GM21360 (cell line): ENCODE data around the gene ADGRF1.
"Not testable (repeated sequence)": the region's sequence is repeated elsewhere in the genome, so short reads cannot be mapped to it uniquely, and the experiment has no call there.

ENCODE experiments used
- ATAC-seq: cut with Tn5 transposase; IDR thresholded peaks from one replicate; pipeline ENCODE4 v1.9.1; 2021; ENCODE audit warnings: mild to moderate bottlenecking, moderate library complexity; ENCODE audit not compliant: unreplicated experiment

ADGRF1 gene

GRCh38 chr6:47023573-47023972 is 18.6 kb downstream of the ADGRF1 start:
- no peak for ATAC-seq

GRCh38 chr6:47022191-47022590 is 19.9 kb downstream of the ADGRF1 start:
- no peak for ATAC-seq

GRCh38 chr6:47019941-47020340 is 22.2 kb downstream of the ADGRF1 start:
- ATAC-seq, result no peak

GRCh38 chr6:47016909-47017308 is 25.2 kb downstream of the ADGRF1 start:
- ATAC-seq, result no peak

- ATAC-seq, result no peak
These were observed 25.9 kb downstream of the ADGRF1 start for GRCh38 chr6:47016261-47016660.

- no peak for ATAC-seq
These were observed 27.7 kb downstream of the ADGRF1 start for GRCh38 chr6:47014401-47014800.

GRCh38 chr6:47009583-47009982 is 32.5 kb downstream of the ADGRF1 start:
- ATAC-seq, result no peak

GRCh38 chr6:47008397-47008763 is 33.8 kb downstream of the ADGRF1 start:
- no peak for ATAC-seq

- ATAC-seq, result no peak
These were observed 34.3 kb downstream of the ADGRF1 start for GRCh38 chr6:47007657-47008396.

GRCh38 chr6:47005486-47005885 is 36.6 kb downstream of the ADGRF1 start:
- ATAC-seq, result no peak

- ATAC-seq, result no peak
These were observed 37.7 kb downstream of the ADGRF1 start for GRCh38 chr6:47004463-47004862.

GRCh38 chr6:47000842-47001241 is 41.3 kb downstream of the ADGRF1 start:
- ATAC-seq, result no peak

GRCh38 chr6:46998436-46999017 is 43.6 kb downstream of the ADGRF1 start:
- no peak for ATAC-seq

- no peak for ATAC-seq
These were observed 44.5 kb downstream of the ADGRF1 start for GRCh38 chr6:46997646-46998045.

- ATAC-seq, result no peak
These were observed 45.1 kb downstream of the ADGRF1 start for GRCh38 chr6:46996860-46997641.

- no peak for ATAC-seq
These were observed 47.2 kb downstream of the ADGRF1 start for GRCh38 chr6:46994933-46995332.

- ATAC-seq, result no peak
These were observed 48.3 kb downstream of the ADGRF1 start for GRCh38 chr6:46993846-46994245.

GRCh38 chr6:46992391-46992790 is 49.7 kb downstream of the ADGRF1 start:
- not testable (repeated sequence) for ATAC-seq

GRCh38 chr6:46990818-46991510 is 51.2 kb downstream of the ADGRF1 start:
- ATAC-seq, result not testable (repeated sequence)

- no peak for ATAC-seq
These were observed 52.0 kb downstream of the ADGRF1 start for GRCh38 chr6:46990031-46990644.

GRCh38 chr6:46989398-46989797 is 52.7 kb downstream of the ADGRF1 start:
- no peak for ATAC-seq
